ENCODE results near the gene HRH1.
"Not testable (repeated sequence)": the region's sequence is repeated elsewhere in the genome, so short reads cannot be mapped to it uniquely, and the experiment has no call there.

Gene HRH1

DNA sequence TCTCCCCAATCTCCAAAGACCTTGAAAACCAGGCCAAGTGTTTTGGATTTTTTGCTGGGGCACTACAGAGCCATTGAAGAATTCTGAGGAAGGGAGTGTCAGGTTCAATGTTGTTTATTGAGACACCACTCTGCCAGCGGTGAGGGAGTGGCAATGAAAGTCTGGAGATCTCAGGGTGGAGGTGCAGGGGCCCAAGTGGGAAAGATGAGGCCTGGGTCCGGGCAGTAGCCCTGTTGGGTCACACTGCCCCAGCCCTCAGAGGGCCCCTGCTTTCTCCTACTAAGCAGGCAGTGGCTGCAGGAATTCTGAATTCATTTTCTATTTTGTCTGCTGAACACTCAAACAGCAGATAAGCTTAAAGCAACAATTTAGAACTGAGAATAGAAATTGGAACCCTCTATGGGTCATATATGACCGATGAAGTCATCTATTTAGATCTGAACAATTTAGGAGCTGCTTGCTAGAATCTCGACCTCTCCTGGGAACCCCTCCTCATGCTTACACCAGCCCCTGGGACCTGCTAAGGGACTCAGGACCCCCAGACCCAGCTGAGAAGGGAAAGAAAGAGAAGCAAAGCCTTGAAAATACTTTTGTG lies 17.9 kb downstream of the HRH1 start:
- DNase-seq: no peak
- Mint-ChIP-seq H3K9me3 (no peaks in the 10 kb centered on the region), H3K36me3 (ENCODE audit: low read depth) (no peaks in the 10 kb centered on the region), H3K4me3 (no peak overlapping the region), H3K27me3 (peaks cover 7% of the 10 kb centered on the region), H3K27ac (no peak overlapping the region), H3K4me1 (ENCODE audit: low read depth) (no peaks in the 10 kb centered on the region)

GRCh38 chr3:11173828-11174465 lies 19.7 kb downstream of the HRH1 start:
- Mint-ChIP-seq H3K9me3 (no peaks in the 10 kb centered on the region), H3K4me3 (no peak overlapping the region), H3K36me3 (ENCODE audit: low read depth) (no peaks in the 10 kb centered on the region), H3K27me3 (peaks cover 7% of the 10 kb centered on the region), H3K4me1 (ENCODE audit: low read depth) (no peaks in the 10 kb centered on the region), H3K27ac (no peak overlapping the region)
- no peak for DNase-seq

DNA sequence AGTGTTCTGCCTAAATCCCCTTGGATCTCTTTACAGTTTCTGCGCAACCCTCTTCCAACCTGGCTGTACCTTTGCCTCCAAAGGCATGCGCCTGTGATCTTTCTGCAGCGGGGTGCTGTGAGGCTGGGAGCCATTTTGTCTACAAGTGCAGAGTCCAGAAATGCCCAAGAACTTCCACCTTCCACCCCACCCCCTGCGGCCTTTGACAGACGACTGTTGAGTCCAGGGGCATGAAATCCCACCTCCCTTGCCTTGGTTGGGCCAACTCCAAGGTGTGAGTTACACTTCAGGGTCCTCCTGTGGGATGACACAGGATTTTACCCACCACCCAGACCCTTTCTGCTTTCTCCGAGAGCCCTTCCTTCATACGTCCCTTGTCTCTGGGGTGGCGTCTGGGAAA lies 24.1 kb downstream of the HRH1 start:
- Mint-ChIP-seq H3K27ac (no peak overlapping the region), H3K4me3 (no peak overlapping the region), H3K9me3 (no peaks in the 10 kb centered on the region), H3K27me3 (peaks cover 4% of the 10 kb centered on the region), H3K36me3 (ENCODE audit: low read depth) (no peaks in the 10 kb centered on the region), H3K4me1 (ENCODE audit: low read depth) (no peaks in the 10 kb centered on the region)
- DNase-seq: no peak

- not testable (repeated sequence) for H3K36me3 Mint-ChIP-seq (ENCODE audit: low read depth); H3K27ac Mint-ChIP-seq; DNase-seq; H3K9me3 Mint-ChIP-seq; H3K4me1 Mint-ChIP-seq (ENCODE audit: low read depth); H3K4me3 Mint-ChIP-seq
- peaks cover 45% of the 10 kb centered on the region for H3K27me3 Mint-ChIP-seq
These were observed 30.2 kb downstream of the HRH1 start for GRCh38 chr3:11184328-11184969.

DNA sequence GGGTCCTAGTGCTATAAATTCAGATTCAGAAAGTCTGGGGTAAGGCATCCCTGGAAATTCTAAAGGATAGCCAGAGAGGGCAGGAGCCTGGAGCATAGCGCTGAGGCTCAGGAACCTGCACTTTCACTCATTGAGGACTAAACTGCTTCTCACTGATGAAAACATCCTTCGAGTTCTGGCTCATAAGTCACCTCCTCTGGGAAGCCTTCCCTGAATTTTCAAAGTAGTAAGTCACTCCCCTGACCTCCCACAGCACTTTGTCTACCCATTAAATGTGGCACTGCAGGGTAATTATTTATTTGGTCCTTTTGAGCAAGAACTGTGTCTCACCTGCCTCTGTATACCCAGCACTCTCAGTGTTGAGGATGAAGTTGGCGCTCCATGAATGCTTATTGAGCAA lies 30.9 kb downstream of the HRH1 start:
- no peak for DNase-seq
- H3K27me3 Mint-ChIP-seq: peaks cover 45% of the 10 kb centered on the region
- H3K4me1 Mint-ChIP-seq (ENCODE audit: low read depth): no peaks in the 10 kb centered on the region
- H3K9me3 Mint-ChIP-seq: no peaks in the 10 kb centered on the region
- H3K27ac Mint-ChIP-seq: no peak overlapping the region
- no peaks in the 10 kb centered on the region for H3K36me3 Mint-ChIP-seq (ENCODE audit: low read depth)
- H3K4me3 Mint-ChIP-seq: no peak overlapping the region

GRCh38 chr3:11185564-11186317 lies 31.4 kb downstream of the HRH1 start:
- DNase-seq: no peak
- no peaks in the 10 kb centered on the region for H3K36me3 Mint-ChIP-seq (ENCODE audit: low read depth)

DNA sequence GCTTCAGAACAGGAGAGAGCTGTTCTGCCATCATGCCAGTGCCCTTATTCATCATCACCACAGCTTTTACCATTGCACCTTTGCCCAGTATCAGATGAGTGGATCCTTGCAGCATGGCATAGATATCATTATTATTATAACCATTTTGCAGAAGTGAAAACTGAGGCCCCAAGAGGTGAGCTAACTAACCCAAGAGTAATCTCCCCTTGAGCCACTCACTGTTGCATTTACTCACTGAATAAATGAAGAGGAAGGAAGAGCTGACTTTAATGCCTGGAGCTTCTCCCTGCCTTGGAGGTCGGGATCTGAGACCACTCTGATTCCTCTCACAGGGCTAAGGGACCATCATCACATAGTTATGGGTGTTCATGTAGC lies 32.0 kb downstream of the HRH1 start:
- H3K4me1 Mint-ChIP-seq (ENCODE audit: low read depth): no peaks in the 10 kb centered on the region
- no peak for DNase-seq
- no peaks in the 10 kb centered on the region for H3K36me3 Mint-ChIP-seq (ENCODE audit: low read depth)
- no peaks in the 10 kb centered on the region for H3K9me3 Mint-ChIP-seq
- no peak overlapping the region for H3K27ac Mint-ChIP-seq
- no peak overlapping the region for H3K4me3 Mint-ChIP-seq
- peaks cover 45% of the 10 kb centered on the region for H3K27me3 Mint-ChIP-seq

More at GRCh38 chr3:11185564-11186317, 31.4 kb downstream of the HRH1 start:
- no peaks in the 10 kb centered on the region for H3K9me3 Mint-ChIP-seq
- no peaks in the 10 kb centered on the region for H3K4me1 Mint-ChIP-seq (ENCODE audit: low read depth)
- H3K27me3 Mint-ChIP-seq: peaks cover 45% of the 10 kb centered on the region
- no peak overlapping the region for H3K4me3 Mint-ChIP-seq
- H3K27ac Mint-ChIP-seq: no peak overlapping the region

GRCh38 chr3:11186771-11187191 lies 32.5 kb downstream of the HRH1 start:
- no peaks in the 10 kb centered on the region for H3K4me1 Mint-ChIP-seq (ENCODE audit: low read depth)
- peaks cover 45% of the 10 kb centered on the region for H3K27me3 Mint-ChIP-seq
- no peaks in the 10 kb centered on the region for H3K9me3 Mint-ChIP-seq
- no peak overlapping the region for H3K27ac Mint-ChIP-seq
- no peak overlapping the region for H3K4me3 Mint-ChIP-seq
- H3K36me3 Mint-ChIP-seq (ENCODE audit: low read depth): no peaks in the 10 kb centered on the region
- DNase-seq: no peak

DNA sequence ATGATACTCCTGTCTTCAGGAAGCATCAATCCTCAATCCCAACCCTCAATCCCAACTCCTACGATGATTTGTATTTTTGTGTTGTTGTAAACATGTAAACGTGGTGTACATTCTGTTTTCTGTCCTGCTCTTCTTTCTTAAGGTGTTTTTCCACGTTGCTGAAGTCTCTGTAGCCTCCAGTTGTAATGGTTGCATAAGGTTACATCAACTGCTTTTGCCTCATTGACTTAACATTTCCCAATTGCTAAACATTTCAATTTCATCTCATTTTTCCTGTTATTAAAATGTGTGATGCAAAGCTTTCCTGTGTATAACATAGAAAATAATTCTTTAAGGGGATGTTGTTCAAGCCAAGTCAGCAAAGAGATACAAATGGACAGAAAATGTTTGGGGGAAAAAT lies 33.4 kb downstream of the HRH1 start:
- Mint-ChIP-seq H3K9me3 (no peaks in the 10 kb centered on the region), H3K36me3 (ENCODE audit: low read depth) (no peaks in the 10 kb centered on the region), H3K27me3 (peaks cover 45% of the 10 kb centered on the region), H3K4me1 (ENCODE audit: low read depth) (no peaks in the 10 kb centered on the region), H3K27ac (no peak overlapping the region), H3K4me3 (no peak overlapping the region)
- DNase-seq: no peak

- H3K27me3 Mint-ChIP-seq: peaks cover 43% of the 10 kb centered on the region
- DNase-seq: no peak
- no peak overlapping the region for H3K27ac Mint-ChIP-seq
- no peaks in the 10 kb centered on the region for H3K36me3 Mint-ChIP-seq (ENCODE audit: low read depth)
- no peaks in the 10 kb centered on the region for H3K9me3 Mint-ChIP-seq
- H3K4me1 Mint-ChIP-seq (ENCODE audit: low read depth): no peaks in the 10 kb centered on the region
- no peak overlapping the region for H3K4me3 Mint-ChIP-seq
These were observed 33.9 kb downstream of the HRH1 start for GRCh38 chr3:11188231-11188630.

DNA sequence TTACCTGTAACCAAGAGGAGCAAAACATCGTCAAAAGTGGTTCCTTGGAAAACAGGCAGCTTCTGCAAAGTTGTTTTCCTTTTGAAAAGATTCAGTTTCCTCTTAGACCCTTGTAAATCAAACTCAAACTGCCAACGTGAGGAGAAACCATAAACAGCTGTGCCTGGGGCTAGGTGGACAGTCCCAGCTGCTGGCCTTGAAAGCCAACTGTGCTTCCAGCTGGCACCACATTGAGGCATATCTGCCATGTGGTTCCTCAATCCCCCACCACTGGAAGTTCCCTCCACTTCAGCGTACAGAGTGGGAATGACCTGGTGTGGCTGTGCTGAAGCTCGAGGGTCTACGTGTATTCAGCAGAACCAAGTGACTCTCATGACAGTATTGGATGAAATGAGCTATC lies 40.9 kb downstream of the HRH1 start:
- Mint-ChIP-seq H3K27ac (peak overlapping the region; percentile 84), H3K4me1 (ENCODE audit: low read depth) (peaks cover 21% of the 10 kb centered on the region), H3K9me3 (no peaks in the 10 kb centered on the region), H3K36me3 (ENCODE audit: low read depth) (no peaks in the 10 kb centered on the region), H3K4me3 (no peak overlapping the region), H3K27me3 (peaks cover 24% of the 10 kb centered on the region)
- DNase-seq: no peak

DNA sequence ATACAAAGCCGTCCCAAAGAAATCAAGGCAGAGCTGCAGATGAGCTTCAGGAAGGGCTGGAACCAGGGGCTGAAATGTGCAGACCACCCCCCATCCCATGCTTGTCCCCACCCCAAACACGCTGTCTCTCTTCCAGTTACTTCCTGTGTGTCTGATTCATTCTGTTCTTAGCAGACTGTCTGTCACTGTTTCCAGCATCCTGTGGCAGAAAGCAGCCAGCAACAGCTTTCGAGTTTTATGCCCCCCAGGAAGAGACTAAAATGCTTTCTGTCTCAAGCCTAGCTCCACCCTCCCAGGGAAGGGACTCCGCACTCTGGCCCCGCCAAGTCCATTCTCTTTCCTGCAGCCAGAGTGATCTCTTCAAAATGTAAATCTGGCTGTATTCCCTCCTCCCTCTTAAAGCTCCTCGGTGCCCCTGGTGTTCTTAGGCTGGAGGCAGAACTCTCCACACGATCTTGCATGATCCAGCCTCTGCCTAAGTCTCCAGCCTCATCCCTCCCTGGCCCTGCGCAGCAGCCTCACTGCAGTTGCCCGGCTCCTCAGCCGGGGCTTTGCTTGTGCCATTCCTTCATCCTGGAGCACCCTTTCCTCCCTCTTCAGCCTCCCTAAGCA lies 41.5 kb downstream of the HRH1 start:
- peaks cover 24% of the 10 kb centered on the region for H3K27me3 Mint-ChIP-seq
- H3K9me3 Mint-ChIP-seq: no peaks in the 10 kb centered on the region
- peak overlapping the region; percentile 84 for H3K27ac Mint-ChIP-seq
- no peak for DNase-seq
- H3K36me3 Mint-ChIP-seq (ENCODE audit: low read depth): no peaks in the 10 kb centered on the region
- H3K4me3 Mint-ChIP-seq: peak overlapping the region; percentile 42
- peaks cover 21% of the 10 kb centered on the region for H3K4me1 Mint-ChIP-seq (ENCODE audit: low read depth)

DNA sequence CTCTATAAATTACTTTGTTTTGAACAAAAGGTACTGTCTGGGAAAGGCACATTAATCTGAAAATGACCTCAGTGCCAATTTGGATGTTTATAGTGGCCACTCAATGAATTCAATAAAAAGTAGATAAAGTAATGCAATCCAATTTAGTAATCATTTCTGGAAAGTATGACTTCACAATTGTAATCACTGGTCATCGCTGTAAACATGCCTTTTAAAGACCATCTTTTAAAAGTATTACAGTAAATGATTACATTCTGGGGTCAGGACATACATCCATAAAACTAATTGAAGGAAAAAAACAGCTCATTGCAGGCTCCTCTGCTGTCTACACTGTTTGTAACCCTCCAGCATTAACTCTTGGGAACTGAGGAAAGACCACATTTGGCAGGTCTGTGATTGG lies 43.2 kb downstream of the HRH1 start:
- no peaks in the 10 kb centered on the region for H3K9me3 Mint-ChIP-seq
- no peaks in the 10 kb centered on the region for H3K36me3 Mint-ChIP-seq (ENCODE audit: low read depth)
- no peak for DNase-seq
- H3K4me3 Mint-ChIP-seq: no peak overlapping the region
- peaks cover 35% of the 10 kb centered on the region for H3K27me3 Mint-ChIP-seq
- H3K27ac Mint-ChIP-seq: no peak overlapping the region
- H3K4me1 Mint-ChIP-seq (ENCODE audit: low read depth): peaks cover 21% of the 10 kb centered on the region

DNA sequence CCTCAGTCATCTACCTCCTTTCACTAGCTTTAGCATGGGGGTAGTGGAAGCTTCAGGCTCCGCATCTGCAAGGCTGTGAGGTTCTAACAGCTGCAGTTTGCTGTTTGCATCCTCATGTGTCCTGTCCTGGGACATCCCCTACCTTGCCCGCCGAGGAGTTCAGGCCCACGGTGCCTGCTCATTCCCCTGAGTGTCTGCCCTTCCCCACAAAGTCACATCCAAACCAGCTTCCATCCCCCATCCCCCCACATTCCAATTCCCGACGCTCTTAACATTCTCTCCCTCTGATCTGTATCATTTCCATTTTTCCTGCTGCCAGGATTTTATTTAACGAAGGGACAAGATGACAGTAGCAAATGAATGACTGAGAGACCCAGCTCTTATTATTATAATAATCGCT lies 43.8 kb downstream of the HRH1 start:
- DNase-seq: no peak
- H3K27ac Mint-ChIP-seq: no peak overlapping the region
- H3K4me3 Mint-ChIP-seq: no peak overlapping the region
- H3K36me3 Mint-ChIP-seq (ENCODE audit: low read depth): no peaks in the 10 kb centered on the region
- peaks cover 21% of the 10 kb centered on the region for H3K4me1 Mint-ChIP-seq (ENCODE audit: low read depth)
- H3K27me3 Mint-ChIP-seq: peaks cover 39% of the 10 kb centered on the region
- no peaks in the 10 kb centered on the region for H3K9me3 Mint-ChIP-seq

Measured in activated T-cell treated with anti-CD3 and anti-CD28 coated beads, Interleukin-2, amount 50 U/mL, for 24 hours (primary cell).